Fibroblast of pulmonary artery (primary cell): Measurements from ENCODE around the gene MAST1.

Experiments
- DNase-seq: peaks from one replicate; pipeline ENCODE4 v3.0.0-alpha.2; 2010; ENCODE audit warnings: low read depth
- H3K4me3 ChIP-seq: replicated peaks from 2 replicates; pipeline ENCODE4 v1.5.1; 2011; ENCODE audit warnings: low read depth, mild to moderate bottlenecking, control low read depth, low read length, moderate library complexity
- TF ChIP-seq, protein P1 (sequence below): IDR thresholded peaks from 2 replicates; pipeline ENCODE4 v1.5.1; 2011; ENCODE audit warnings: mild to moderate bottlenecking, control low read depth, low read length, inconsistent platforms; ENCODE audit errors: missing control alignments

The MAST1 gene

GRCh38 chr19:12821761-12822160, 16.6 kb upstream of the MAST1 start:
- DNase-seq = no peak
- TF ChIP-seq, protein P1, sequence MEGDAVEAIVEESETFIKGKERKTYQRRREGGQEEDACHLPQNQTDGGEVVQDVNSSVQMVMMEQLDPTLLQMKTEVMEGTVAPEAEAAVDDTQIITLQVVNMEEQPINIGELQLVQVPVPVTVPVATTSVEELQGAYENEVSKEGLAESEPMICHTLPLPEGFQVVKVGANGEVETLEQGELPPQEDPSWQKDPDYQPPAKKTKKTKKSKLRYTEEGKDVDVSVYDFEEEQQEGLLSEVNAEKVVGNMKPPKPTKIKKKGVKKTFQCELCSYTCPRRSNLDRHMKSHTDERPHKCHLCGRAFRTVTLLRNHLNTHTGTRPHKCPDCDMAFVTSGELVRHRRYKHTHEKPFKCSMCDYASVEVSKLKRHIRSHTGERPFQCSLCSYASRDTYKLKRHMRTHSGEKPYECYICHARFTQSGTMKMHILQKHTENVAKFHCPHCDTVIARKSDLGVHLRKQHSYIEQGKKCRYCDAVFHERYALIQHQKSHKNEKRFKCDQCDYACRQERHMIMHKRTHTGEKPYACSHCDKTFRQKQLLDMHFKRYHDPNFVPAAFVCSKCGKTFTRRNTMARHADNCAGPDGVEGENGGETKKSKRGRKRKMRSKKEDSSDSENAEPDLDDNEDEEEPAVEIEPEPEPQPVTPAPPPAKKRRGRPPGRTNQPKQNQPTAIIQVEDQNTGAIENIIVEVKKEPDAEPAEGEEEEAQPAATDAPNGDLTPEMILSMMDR = no peak
- no peak overlapping the region for H3K4me3 ChIP-seq

GRCh38 chr19:12825254-12826131, 12.8 kb upstream of the MAST1 start:
- no peak overlapping the region for H3K4me3 ChIP-seq
- TF ChIP-seq, protein P1 = peak; percentile 34
- no peak for DNase-seq

DNA sequence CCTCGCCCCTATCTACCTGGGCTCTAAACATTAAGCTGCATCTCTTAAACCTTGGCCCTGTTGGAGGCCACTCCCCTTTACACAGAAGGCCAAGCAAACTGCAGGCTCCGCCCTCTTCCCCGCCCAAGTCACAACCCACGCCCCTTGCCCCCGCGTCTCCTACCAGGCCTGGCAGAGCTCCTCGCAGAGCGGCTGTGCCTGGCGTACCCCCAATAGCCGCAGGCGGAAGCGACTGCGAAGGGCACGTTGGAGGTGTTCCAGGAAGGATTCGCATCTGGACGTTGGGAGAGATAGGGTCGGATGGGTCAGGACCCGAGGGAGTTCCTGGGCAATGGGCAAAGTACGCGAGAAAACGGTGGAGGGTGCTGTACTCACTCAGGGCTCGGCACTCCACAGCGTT, 9.8 kb upstream of the MAST1 start:
- H3K4me3 ChIP-seq = no peak overlapping the region
- TF ChIP-seq, protein P1 = no peak
- peak; percentile 29 for DNase-seq

GRCh38 chr19:12833418-12833737, 4.9 kb upstream of the MAST1 start:
- no peak for DNase-seq
- H3K4me3 ChIP-seq = no peak overlapping the region
- TF ChIP-seq, protein P1 = no peak

- DNase-seq = no peak
- peak overlapping the region; percentile 37 for H3K4me3 ChIP-seq
- TF ChIP-seq, protein P1 = no peak
These were observed 4.4 kb upstream of the MAST1 start for GRCh38 chr19:12833738-12834565.

DNA sequence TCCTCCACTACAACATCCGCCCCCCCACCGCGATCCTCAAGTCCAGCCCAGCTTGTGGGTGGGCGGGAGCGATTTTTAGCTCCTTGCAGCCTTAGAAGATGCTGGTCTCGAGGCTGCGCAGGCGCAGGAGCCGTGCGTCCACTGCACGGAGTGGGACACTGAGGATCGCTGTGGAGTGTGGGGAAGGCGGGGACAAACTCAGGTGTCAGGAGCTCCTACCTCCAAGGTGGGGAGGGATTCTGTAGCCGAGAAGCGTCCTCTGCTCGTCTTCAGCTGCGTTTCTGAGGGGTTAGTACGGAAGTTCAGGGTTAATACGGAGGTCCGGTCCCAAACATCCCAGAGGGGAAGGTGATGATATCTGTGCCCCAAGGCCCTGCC, 3.8 kb upstream of the MAST1 start, which contains the start of gene RTBDN:
RTBDN (minus strand) TSS at position 14 of the 378 bp plus-strand sequence. CDS start 4,600 bp downstream, outside the sequence.
- DNase-seq = no peak
- TF ChIP-seq, protein P1 = no peak
- H3K4me3 ChIP-seq = peak within 1 kb of the TSS; percentile 37
